ENCODE results near the gene FLYWCH1. TPM values are rescaled to one million over a fixed set of nuclear protein-coding genes. Genes with fewer than 3 reads are reported as not detected.

The FLYWCH1 gene
- total and polyA plus RNA-seq, 10 of the 15 experiments (the other 5 are each of a cell fraction or from before 2014, with no cell fraction given), result 0.47 to 33.8 (median 11.2) TPM

DNA sequence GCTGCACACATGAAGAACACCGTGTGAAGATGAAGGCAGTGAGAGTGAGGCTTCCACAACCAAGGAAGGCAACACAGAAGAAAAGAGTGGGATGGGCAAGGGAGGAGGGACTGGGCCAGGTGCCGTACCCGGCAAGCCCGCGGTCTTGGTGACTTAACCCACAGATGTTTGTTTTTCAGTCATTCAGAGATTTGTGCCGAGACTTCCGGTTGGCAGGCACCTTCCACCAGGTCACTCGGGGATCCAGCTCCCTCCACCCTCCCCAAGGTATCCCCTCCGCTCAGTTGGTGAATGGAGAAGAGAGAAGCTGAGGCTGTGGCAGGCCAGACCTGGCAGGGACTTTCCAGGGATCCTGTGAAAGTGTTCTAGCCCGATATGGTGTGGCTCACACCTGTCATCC is 47.5 kb downstream of the FLYWCH1 start:
- BruUV-seq (replicated peaks), result no TSS peak
- in situ Hi-C loops (cut with MboI), result no loop called here
- DNase-seq (ENCODE audit: low read depth, low spot score) (no peak), ATAC-seq (peak; percentile 15), FAIRE-seq (peak; percentile 7)
- H4K20me1 ChIP-seq (ENCODE audit: control insufficient read depth, insufficient read depth), result no peaks in the 10 kb centered on the region
- POLR2A ChIA-PET, result interaction anchor here (0.9 to 1.1 kb wide), 2 partner anchors 11 to 77 kb away, joined by 3 read pairs; no protein-coding TSS in a partner anchor
- CTCF ChIA-PET, result interaction anchor here (0.9 to 3.0 kb wide), 9 partner anchors 11 to 120 kb away, joined by 3 to 15 read pairs (median 4); partner anchors contain the start of gene FLYWCH1
- no peak overlapping the region for H3K27ac ChIP-seq (ENCODE audit: control insufficient read depth, insufficient read depth)
- peaks cover 31% of the 10 kb centered on the region for H3K4me1 ChIP-seq (ENCODE audit: control insufficient read depth, insufficient read depth, low read length)
- no peak overlapping the region for H2AFZ ChIP-seq (ENCODE audit: control insufficient read depth, low read depth, low read length)
- H3K27me3 ChIP-seq (replicated peaks in 1 of 2; ENCODE audit: control insufficient read depth in 2 of 2, insufficient read depth in 2 of 2, low read length in 1 of 2), result no peaks in the 10 kb centered on the region
- no peaks in the 10 kb centered on the region for H3K79me2 ChIP-seq (ENCODE audit: control insufficient read depth, insufficient read depth, low read length)
- intact Hi-C loops (cut with micrococcal nuclease; ENCODE audit: unreplicated experiment), result no loop called here
- peak; percentile 49 for TF ChIP-seq RELA (IDR thresholded peaks at IDR 0.05; ENCODE audit: borderline replicate concordance, partially characterized antibody)
- TF ChIP-seq, protein P1, sequence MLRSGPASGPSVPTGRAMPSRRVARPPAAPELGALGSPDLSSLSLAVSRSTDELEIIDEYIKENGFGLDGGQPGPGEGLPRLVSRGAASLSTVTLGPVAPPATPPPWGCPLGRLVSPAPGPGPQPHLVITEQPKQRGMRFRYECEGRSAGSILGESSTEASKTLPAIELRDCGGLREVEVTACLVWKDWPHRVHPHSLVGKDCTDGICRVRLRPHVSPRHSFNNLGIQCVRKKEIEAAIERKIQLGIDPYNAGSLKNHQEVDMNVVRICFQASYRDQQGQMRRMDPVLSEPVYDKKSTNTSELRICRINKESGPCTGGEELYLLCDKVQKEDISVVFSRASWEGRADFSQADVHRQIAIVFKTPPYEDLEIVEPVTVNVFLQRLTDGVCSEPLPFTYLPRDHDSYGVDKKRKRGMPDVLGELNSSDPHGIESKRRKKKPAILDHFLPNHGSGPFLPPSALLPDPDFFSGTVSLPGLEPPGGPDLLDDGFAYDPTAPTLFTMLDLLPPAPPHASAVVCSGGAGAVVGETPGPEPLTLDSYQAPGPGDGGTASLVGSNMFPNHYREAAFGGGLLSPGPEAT (IDR thresholded peaks at IDR 0.05; ENCODE audit: low read depth), result peak; percentile 34; the same call in 1 of the 2 replicates
- peak; percentile 16; the same call in 1 of the 2 replicates for TF ChIP-seq EED (IDR thresholded peaks at IDR 0.05; ENCODE audit: low read depth)
- 0 out of 2 replicates have a peak, but pooled peaks have one; percentile 29 for TF ChIP-seq TCF12 (IDR thresholded peaks at IDR 0.05; ENCODE audit: low read depth, low read length)
- TF ChIP-seq, protein P2, sequence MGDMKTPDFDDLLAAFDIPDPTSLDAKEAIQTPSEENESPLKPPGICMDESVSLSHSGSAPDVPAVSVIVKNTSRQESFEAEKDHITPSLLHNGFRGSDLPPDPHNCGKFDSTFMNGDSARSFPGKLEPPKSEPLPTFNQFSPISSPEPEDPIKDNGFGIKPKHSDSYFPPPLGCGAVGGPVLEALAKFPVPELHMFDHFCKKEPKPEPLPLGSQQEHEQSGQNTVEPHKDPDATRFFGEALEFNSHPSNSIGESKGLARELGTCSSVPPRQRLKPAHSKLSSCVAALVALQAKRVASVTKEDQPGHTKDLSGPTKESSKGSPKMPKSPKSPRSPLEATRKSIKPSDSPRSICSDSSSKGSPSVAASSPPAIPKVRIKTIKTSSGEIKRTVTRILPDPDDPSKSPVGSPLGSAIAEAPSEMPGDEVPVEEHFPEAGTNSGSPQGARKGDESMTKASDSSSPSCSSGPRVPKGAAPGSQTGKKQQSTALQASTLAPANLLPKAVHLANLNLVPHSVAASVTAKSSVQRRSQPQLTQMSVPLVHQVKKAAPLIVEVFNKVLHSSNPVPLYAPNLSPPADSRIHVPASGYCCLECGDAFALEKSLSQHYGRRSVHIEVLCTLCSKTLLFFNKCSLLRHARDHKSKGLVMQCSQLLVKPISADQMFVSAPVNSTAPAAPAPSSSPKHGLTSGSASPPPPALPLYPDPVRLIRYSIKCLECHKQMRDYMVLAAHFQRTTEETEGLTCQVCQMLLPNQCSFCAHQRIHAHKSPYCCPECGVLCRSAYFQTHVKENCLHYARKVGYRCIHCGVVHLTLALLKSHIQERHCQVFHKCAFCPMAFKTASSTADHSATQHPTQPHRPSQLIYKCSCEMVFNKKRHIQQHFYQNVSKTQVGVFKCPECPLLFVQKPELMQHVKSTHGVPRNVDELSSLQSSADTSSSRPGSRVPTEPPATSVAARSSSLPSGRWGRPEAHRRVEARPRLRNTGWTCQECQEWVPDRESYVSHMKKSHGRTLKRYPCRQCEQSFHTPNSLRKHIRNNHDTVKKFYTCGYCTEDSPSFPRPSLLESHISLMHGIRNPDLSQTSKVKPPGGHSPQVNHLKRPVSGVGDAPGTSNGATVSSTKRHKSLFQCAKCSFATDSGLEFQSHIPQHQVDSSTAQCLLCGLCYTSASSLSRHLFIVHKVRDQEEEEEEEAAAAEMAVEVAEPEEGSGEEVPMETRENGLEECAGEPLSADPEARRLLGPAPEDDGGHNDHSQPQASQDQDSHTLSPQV (IDR thresholded peaks at IDR 0.05), result no peak
- TF ChIP-seq SP1 (IDR thresholded peaks at IDR 0.05; ENCODE audit: low read depth, low read length), result no peak
- peak; percentile 36 for TF ChIP-seq IKZF1 (conservative IDR thresholded peaks at IDR 0.05)
- 0 out of 4 replicates have a peak, but pooled peaks of 1 of the 2 experiments have one; percentile 40 for TF ChIP-seq IKZF2 (IDR thresholded peaks at IDR 0.05)
- no peaks in the 10 kb centered on the region for H3K9me3 ChIP-seq (replicated peaks; ENCODE audit: control insufficient read depth, insufficient read depth, low read length)
- WGBS (ENCODE audit: insufficient coverage, insufficient replicate concordance, low lambda C conversion rate, missing lambda C conversion rate), result 3% methylated on average over 10 of the region's 10 CpGs
- SMC1A ChIA-PET (ENCODE audit: uncharacterized antibody, unreplicated experiment), result no interaction called here
- H3K4me3 ChIP-seq, result no peak overlapping the region
- no peaks in the 10 kb centered on the region for H3K36me3 ChIP-seq (ENCODE audit: control insufficient read depth in 2 of 2, insufficient read depth in 2 of 2, low read length in 1 of 2)
- peak overlapping the region; percentile 34 for H3K4me2 ChIP-seq (ENCODE audit: control insufficient read depth, insufficient read depth)
- no peak overlapping the region for H3K9ac ChIP-seq (ENCODE audit: control insufficient read depth, insufficient read depth, low read length)
- RAD21 ChIA-PET (ENCODE audit: unreplicated experiment), result interaction anchor here (1.0 kb wide), 2 partner anchors 16 to 32 kb away, joined by 3 read pairs; no protein-coding TSS in a partner anchor
